Measurements from ENCODE around the gene TMUB1. TPM values are rescaled to one million over a fixed set of nuclear protein-coding genes. Genes with fewer than 3 reads are reported as not detected.

The TMUB1 gene
- total RNA-seq, 1 experiment from 2014 or later, result 45.4 TPM

GRCh38 chr7:151040616-151041375 lies 42.5 kb downstream of the TMUB1 start:
- H3K27ac ChIP-seq (ENCODE audit: insufficient read length, low read depth, low read length), result no peak overlapping the region
- no peak for TF ChIP-seq CTCF (conservative IDR thresholded peaks at IDR 0.05)

More at GRCh38 chr7:151040616-151041375, 42.5 kb downstream of the TMUB1 start:
- Mint-ChIP-seq H3K9me3 (no peaks in the 10 kb centered on the region; a peak in 1 of 5 replicates), H3K27me3 (ENCODE audit: low read depth) (peaks cover 5% of the 10 kb centered on the region), H3K27ac (no peak overlapping the region), H3K36me3 (ENCODE audit: insufficient read depth in 1 of 3, low read depth in 3 of 3) (no peaks in the 10 kb centered on the region; a peak in 2 of 7 replicates), H3K4me1 (peaks cover 2% of the 10 kb centered on the region in 2 experiments; a peak in 1 of 4 replicates), H3K4me3 (no peak overlapping the region)
- H3K56ac ChIP-seq (ENCODE audit: insufficient read length, low read depth, low read length), result no peak overlapping the region
- H3K79me2 ChIP-seq (ENCODE audit: insufficient read depth, low read length), result no peaks in the 10 kb centered on the region
- H3K14ac ChIP-seq (ENCODE audit: insufficient read depth, low read length), result no peak overlapping the region
- no CpG with 5 or more reads among the region's 30 CpGs for WGBS (ENCODE audit: extremely low coverage, insufficient read length, low lambda C conversion rate)
- no peaks in the 10 kb centered on the region for H3K27me3 ChIP-seq (ENCODE audit: insufficient read depth, low read length)
- H3K9ac ChIP-seq (ENCODE audit: extremely low read depth, insufficient read length, low read length), result no peak overlapping the region
- H3K9me3 ChIP-seq (ENCODE audit: control insufficient read depth, low read depth, low read length), result no peaks in the 10 kb centered on the region
- H3K79me1 ChIP-seq (ENCODE audit: insufficient read depth, low read depth, low read length, poor library complexity, severe bottlenecking), result no peaks in the 10 kb centered on the region
- H2BK5ac ChIP-seq (ENCODE audit: insufficient read length, low read length), result no peak overlapping the region
- no peak overlapping the region for H3T11ph ChIP-seq (ENCODE audit: low read length)
- H2AK5ac ChIP-seq (ENCODE audit: insufficient read length, low read length), result no peak overlapping the region
- no peak overlapping the region for H4K5ac ChIP-seq (ENCODE audit: insufficient read length, low read depth, low read length)
- no peak overlapping the region for H3K4me2 ChIP-seq (ENCODE audit: insufficient read depth, insufficient read length, low read length)
- H4K91ac ChIP-seq (ENCODE audit: insufficient read length, low read depth, low read length), result no peak overlapping the region
- no peaks in the 10 kb centered on the region for H4K20me1 ChIP-seq (ENCODE audit: control insufficient read depth, insufficient read depth, insufficient read length)
- H3K23ac ChIP-seq (ENCODE audit: insufficient read length, low read depth, low read length), result no peak overlapping the region
- H3K4ac ChIP-seq (ENCODE audit: low read depth, low read length), result no peak overlapping the region
- H3K18ac ChIP-seq (ENCODE audit: insufficient read length, low read depth, low read length), result no peak overlapping the region
- no peak overlapping the region for H2BK120ac ChIP-seq (ENCODE audit: low read depth, low read length, poor library complexity, severe bottlenecking)
- H2BK15ac ChIP-seq (ENCODE audit: low read depth, low read length), result no peak overlapping the region
- no peaks in the 10 kb centered on the region for H3K23me2 ChIP-seq (ENCODE audit: insufficient read length, low read depth, low read length, poor library complexity, severe bottlenecking)
- no peak overlapping the region for H2BK12ac ChIP-seq (ENCODE audit: insufficient read length, low read depth, low read length)
- H2AFZ ChIP-seq (ENCODE audit: low read length), result no peak overlapping the region
- H4K8ac ChIP-seq (replicated peaks; ENCODE audit: insufficient read length, low read depth, low read length), result no peak overlapping the region
- no peak for DNase-seq
- H2BK20ac ChIP-seq (ENCODE audit: low read depth, low read length, poor library complexity, severe bottlenecking), result no peak overlapping the region
- H3K4me1 ChIP-seq (ENCODE audit: insufficient read depth, low read length), result no peaks in the 10 kb centered on the region

Data from H9 (cell line).